Ishikawa (cell line): Measurements from ENCODE around the gene RPTOR.

Experiments
- CEBPB ChIP-seq: IDR thresholded peaks from 2 replicates; pipeline ENCODE4 v1.6.1; 2012
- CREB1 ChIP-seq: IDR thresholded peaks from 2 replicates; pipeline ENCODE4 v1.6.1; 2012; ENCODE audit warnings: low read depth
- EGR1 ChIP-seq: IDR thresholded peaks from 2 replicates; pipeline ENCODE4 v1.6.1; 2012
- EP300 ChIP-seq: IDR thresholded peaks from 2 replicates; pipeline ENCODE4 v1.6.1; 2012; ENCODE audit warnings: borderline replicate concordance
- FOXM1 ChIP-seq: IDR thresholded peaks from 2 replicates; pipeline ENCODE4 v1.6.1; 2012; ENCODE audit warnings: low read depth, borderline replicate concordance
- NFIC ChIP-seq: IDR thresholded peaks from 2 replicates; pipeline ENCODE4 v1.6.1; 2012
- RAD21 ChIP-seq: IDR thresholded peaks from 2 replicates; pipeline ENCODE4 v1.6.1; 2012; ENCODE audit warnings: low read depth
- TAF1 ChIP-seq: IDR thresholded peaks from 2 replicates; pipeline ENCODE4 v1.6.1; 2012; ENCODE audit warnings: low read depth, mild to moderate bottlenecking
- TCF12 ChIP-seq: IDR thresholded peaks from 2 replicates; pipeline ENCODE4 v1.6.1; 2012; ENCODE audit warnings: low read depth
- TEAD4 ChIP-seq: IDR thresholded peaks from 2 replicates; pipeline ENCODE4 v1.6.1; 2012
- YY1 ChIP-seq: IDR thresholded peaks from 2 replicates; pipeline ENCODE4 v1.6.1; 2012; ENCODE audit warnings: low read depth
- ZBTB7A ChIP-seq: IDR thresholded peaks from 2 replicates; pipeline ENCODE4 v1.6.1; 2012; ENCODE audit warnings: low read depth
- TF ChIP-seq, protein P1 (sequence below): IDR thresholded peaks from 2 replicates; pipeline ENCODE4 v1.6.1; 2012
- TF ChIP-seq, protein P2 (sequence below): IDR thresholded peaks from 2 replicates; pipeline ENCODE4 v1.6.1; 2012
- TF ChIP-seq, protein P3 (sequence below): IDR thresholded peaks from 2 replicates; pipeline ENCODE4 v1.6.1; 2012; ENCODE audit warnings: low read depth, mild to moderate bottlenecking

The RPTOR gene

DNA sequence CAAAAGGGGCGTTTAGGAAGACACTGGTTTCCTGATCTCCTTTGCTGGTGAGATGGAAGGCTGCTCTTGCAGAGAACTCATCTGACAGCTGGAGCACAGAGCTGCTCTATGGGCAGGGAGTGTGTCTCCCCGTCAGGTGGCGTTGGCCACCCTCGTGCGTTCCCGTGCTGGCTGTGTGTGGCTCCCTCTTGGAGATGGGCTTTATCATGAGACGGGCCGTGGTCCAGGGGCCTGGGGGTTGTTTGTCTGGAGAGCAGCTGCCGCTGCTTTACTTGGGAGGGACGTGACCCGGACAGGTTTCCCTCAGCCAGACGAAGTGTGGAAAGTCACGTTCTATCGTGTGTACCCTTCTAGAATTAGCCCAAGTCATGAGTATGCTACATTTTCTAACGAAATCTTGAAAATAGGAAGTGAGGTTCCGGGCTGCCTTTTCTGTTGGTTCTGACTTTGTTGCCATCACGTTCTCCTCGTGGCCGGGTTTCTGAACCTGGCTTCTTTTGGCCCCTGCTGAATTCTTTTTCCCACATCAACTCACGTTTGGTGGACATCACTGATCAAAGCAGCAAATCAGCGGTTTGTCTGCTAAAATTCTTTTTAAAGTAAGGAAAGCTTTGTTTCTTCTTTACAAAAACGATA is 341.4 kb downstream of the RPTOR start:
- TF ChIP-seq, protein P1, sequence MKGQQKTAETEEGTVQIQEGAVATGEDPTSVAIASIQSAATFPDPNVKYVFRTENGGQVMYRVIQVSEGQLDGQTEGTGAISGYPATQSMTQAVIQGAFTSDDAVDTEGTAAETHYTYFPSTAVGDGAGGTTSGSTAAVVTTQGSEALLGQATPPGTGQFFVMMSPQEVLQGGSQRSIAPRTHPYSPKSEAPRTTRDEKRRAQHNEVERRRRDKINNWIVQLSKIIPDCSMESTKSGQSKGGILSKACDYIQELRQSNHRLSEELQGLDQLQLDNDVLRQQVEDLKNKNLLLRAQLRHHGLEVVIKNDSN: no peak
- TF ChIP-seq NFIC (no peak), CREB1 (no peak), YY1 (no peak), FOXM1 (no peak), ZBTB7A (no peak)

DNA sequence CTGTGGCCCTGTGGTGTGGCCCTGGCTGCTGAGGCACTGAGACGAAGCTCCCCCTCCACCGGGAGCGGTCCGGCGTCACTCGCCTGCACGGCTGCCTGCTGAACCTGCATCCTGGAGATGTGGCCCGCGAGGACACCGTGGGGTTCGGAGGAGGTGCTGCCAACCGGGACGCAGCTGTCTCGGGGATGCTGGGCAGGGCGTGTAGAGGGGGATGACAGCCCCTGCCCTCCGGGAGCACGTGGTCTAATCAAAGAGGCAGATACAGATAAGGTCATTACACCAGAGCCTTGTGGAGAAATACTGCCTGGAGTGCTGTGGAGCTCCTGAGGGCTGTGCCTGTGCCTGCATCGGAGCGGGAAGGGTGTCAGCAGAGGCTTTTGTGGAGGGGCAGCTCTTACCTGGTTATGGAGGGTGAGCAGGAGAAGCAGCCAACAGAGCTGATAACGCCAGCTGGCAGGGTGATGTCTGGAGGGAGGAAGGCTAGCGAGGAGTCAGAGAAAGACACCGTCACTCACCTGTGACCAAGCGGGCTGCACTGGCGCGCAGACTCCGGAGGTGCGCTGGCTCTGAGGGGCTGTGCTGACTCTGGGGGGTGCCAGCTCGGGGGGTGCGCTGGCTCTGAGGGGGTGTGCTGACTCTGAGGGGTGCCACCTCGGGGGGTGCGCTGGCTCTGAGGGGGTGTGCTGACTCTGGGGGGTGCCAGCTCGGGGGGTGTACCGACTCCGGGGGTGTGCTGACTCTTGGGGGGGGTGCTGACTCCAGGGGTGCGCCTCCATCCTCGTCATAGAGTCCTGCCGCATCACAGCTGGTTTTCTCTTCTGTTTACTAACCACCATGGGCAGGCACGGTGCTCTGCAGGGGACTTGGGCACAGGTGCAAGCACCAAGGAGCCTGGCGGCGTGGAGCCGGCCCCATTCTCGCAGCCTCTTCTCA is 342.3 kb downstream of the RPTOR start:
- TF ChIP-seq, protein P2, sequence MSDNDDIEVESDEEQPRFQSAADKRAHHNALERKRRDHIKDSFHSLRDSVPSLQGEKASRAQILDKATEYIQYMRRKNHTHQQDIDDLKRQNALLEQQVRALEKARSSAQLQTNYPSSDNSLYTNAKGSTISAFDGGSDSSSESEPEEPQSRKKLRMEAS: no peak
- TF ChIP-seq TEAD4 (no peak), FOXM1 (no peak), YY1 (no peak), EGR1 (no peak), ZBTB7A (no peak), NFIC (no peak), TAF1 (no peak), CEBPB (no peak), RAD21 (no peak), EP300 (no peak), CREB1 (no peak), TCF12 (no peak)
- TF ChIP-seq, protein P1: no peak
- TF ChIP-seq, protein P3, sequence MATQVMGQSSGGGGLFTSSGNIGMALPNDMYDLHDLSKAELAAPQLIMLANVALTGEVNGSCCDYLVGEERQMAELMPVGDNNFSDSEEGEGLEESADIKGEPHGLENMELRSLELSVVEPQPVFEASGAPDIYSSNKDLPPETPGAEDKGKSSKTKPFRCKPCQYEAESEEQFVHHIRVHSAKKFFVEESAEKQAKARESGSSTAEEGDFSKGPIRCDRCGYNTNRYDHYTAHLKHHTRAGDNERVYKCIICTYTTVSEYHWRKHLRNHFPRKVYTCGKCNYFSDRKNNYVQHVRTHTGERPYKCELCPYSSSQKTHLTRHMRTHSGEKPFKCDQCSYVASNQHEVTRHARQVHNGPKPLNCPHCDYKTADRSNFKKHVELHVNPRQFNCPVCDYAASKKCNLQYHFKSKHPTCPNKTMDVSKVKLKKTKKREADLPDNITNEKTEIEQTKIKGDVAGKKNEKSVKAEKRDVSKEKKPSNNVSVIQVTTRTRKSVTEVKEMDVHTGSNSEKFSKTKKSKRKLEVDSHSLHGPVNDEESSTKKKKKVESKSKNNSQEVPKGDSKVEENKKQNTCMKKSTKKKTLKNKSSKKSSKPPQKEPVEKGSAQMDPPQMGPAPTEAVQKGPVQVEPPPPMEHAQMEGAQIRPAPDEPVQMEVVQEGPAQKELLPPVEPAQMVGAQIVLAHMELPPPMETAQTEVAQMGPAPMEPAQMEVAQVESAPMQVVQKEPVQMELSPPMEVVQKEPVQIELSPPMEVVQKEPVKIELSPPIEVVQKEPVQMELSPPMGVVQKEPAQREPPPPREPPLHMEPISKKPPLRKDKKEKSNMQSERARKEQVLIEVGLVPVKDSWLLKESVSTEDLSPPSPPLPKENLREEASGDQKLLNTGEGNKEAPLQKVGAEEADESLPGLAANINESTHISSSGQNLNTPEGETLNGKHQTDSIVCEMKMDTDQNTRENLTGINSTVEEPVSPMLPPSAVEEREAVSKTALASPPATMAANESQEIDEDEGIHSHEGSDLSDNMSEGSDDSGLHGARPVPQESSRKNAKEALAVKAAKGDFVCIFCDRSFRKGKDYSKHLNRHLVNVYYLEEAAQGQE: no peak

DNA sequence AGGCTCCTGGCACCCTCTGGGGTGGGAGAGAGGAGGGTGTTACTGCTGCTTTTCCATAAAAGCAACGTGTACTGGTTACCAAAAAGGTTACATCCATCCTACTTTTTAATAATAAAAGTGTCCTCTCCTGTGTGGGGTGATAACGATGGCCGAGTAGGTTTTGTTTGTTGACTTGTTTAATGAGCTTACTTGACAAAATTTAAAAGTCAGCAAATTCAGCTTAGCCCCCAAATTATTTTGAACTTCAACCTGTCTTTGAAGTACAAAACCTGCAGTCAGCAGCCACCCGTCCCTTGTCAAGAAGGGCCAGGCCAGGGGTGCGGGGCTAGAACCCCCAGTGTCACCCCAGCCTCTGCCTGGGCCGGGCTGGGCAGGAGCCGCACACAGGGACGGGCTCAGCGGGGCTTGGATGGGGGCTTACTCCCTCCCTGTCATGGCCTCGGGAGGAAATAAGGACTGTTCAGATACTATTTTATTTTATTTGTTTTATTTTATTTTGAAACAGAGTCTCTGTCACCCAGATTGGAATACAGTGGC is 343.1 kb downstream of the RPTOR start:
- TF ChIP-seq, protein P1: no peak
- TF ChIP-seq RAD21 (no peak), FOXM1 (no peak), YY1 (no peak), EP300 (no peak), NFIC (no peak), TEAD4 (no peak), ZBTB7A (no peak), TAF1 (no peak), EGR1 (no peak)
- TF ChIP-seq, protein P3: no peak

DNA sequence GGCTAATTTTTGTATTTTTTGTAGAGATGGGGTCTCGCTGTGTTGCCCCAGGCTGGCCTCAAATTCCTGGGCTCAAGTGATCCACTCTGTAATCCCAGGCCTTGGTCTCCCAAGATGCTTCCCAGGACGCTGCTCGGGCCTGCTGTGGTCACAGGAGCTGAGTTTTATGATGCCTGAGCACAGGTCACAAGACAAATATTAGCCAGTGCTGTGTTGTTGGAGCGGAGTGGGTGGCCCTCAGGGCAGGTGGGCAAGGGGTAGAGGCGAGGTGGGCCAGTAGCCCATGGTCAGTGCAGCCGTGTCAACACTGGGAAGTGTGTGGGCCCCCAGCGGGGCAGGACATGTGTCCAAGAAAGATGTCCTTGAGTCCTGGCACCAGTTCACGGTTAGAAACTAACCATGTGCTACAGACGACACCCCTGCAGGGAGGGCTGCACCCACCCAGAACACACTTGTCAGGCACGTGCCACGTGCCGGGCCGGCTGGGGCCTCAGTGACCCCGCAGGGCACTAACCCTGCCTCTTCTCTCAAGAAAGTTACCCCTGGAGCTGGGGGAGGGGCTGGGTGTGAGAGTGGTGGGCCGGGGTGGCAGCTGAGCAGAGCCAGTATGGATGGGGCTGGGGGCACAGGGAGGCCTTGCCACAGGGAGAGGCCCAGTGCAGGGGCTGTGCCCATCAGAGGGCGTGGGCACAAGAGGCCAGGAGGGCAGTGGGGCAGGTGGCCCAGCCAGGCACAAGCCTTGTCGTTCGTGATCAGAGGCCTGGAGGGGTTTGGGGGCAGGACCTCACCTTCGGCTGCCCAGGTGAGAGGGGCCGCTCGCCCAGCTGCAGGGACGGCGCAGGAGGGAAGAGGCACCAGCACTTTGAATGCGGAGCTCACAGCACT is 343.9 kb downstream of the RPTOR start:
- TF ChIP-seq, protein P3: no peak
- no peak for TF ChIP-seq CREB1
- no peak for TF ChIP-seq YY1
